Measurements from ENCODE around the gene ABCB4.

DNA sequence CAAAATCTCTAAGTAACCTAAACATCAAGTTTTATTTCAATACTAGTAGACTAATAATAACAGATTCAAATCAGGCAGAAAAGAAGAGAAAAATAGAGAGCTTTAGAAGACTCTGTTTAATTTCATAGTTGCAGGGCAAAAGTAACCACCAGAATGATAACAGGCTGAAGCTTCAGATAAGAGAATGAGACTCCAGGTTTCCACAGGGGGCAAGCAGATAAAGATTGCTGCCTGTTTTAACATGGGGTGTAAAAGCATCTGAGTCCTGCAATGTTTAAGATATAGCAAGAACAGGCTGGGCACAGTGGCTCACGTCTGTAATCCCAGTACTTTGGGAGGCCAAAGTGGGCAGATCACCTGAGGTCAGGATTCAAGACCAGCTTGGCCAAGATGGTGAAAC lies 119.0 kb downstream of the ABCB4 start:
- no peak for TF ChIP-seq CTCF (IDR thresholded peaks at IDR 0.05)
- TF ChIP-seq POLR2AphosphoS5 (IDR thresholded peaks at IDR 0.05): no peak
- no peak for TF ChIP-seq POLR2A (IDR thresholded peaks at IDR 0.05)
- no peak for TF ChIP-seq EP300 (IDR thresholded peaks at IDR 0.05)

Measured in upper lobe of left lung (tissue), 4 donors.